Thyroid gland (tissue), 4 donors: ENCODE data around the gene ACBD4.

Experiments used
- CTCF ChIP-seq, 6 experiments: fragments of 200-600 bp in 3 of 6; fragments of 450-650 bp in 3 of 6; sonication (generic) in 3 of 6; IDR thresholded peaks; one replicate each; pipeline ENCODE4 v1.5.1; 2016 to 2019; ENCODE audit warnings: antibody characterized with exemption in 6 of 6, mild to moderate bottlenecking in 2 of 6, inconsistent platforms in 1 of 6, moderate library complexity in 1 of 6
- POLR2A ChIP-seq, 2 donors: fragments of 450-650 bp; IDR thresholded peaks; one replicate each; pipeline ENCODE4 v1.6.1; 2017; ENCODE audit warnings: antibody characterized with exemption in 2 of 2, mild to moderate bottlenecking in 2 of 2, moderate library complexity in 1 of 2

GRCh38 chr17:45106096-45106495, 29.4 kb upstream of the ACBD4 start:
- no peak for TF ChIP-seq CTCF (IDR thresholded peaks at IDR 0.05)
- no peak for TF ChIP-seq POLR2A (IDR thresholded peaks at IDR 0.05)
